Esophagus squamous epithelium (tissue), 4 donors: Measurements from ENCODE around the gene ANKFN1.

Source experiments
- CTCF ChIP-seq, 6 experiments: fragments of 450-650 bp in 4 of 6; fragments of 200-600 bp in 2 of 6; sonication (generic) in 2 of 6; IDR thresholded peaks; one replicate each; pipeline ENCODE4 v1.5.1; 2016 to 2019; ENCODE audit warnings: antibody characterized with exemption in 6 of 6, mild to moderate bottlenecking in 4 of 6, moderate library complexity in 4 of 6
- POLR2A ChIP-seq, 4 donors: fragments of 450-650 bp; IDR thresholded peaks; one replicate each; pipeline ENCODE4 v1.6.1; 2017; ENCODE audit warnings: antibody characterized with exemption in 4 of 4, mild to moderate bottlenecking in 4 of 4, moderate library complexity in 3 of 4

GRCh38 chr17:56309897-56310296, 156.6 kb downstream of the ANKFN1 start:
- TF ChIP-seq POLR2A (IDR thresholded peaks at IDR 0.05): no peak
- TF ChIP-seq CTCF (IDR thresholded peaks at IDR 0.05): no peak
